GM12878 (cell line): ENCODE measurements around the gene NTRK1. TPM values are rescaled to one million over a fixed set of nuclear protein-coding genes. Genes with fewer than 3 reads are reported as not detected.

ENCODE experiments used
- BHLHE40 ChIP-seq, 2 experiments: fragments of 450-650 bp in 1 of 2; IDR thresholded peaks; 2 replicates each; pipeline ENCODE4 v1.6.1; 2011 to 2017; ENCODE audit warnings: low read depth in 2 of 2, borderline replicate concordance in 1 of 2, improper control_type of control experiment in 1 of 2, low read length in 1 of 2, mild to moderate bottlenecking in 1 of 2
- CBX5 ChIP-seq: sonication (generic); IDR thresholded peaks from 2 replicates; pipeline ENCODE4 v1.6.1; 2016; ENCODE audit warnings: low read depth, moderate library complexity, mild to moderate bottlenecking, inconsistent platforms
- CEBPB ChIP-seq, 2 experiments: fragments of 150-350 bp in 1 of 2; IDR thresholded peaks; 2 replicates each; pipeline ENCODE4 v1.6.1; 2012 to 2014; ENCODE audit warnings: low read depth in 2 of 2, low read length in 2 of 2, borderline replicate concordance in 1 of 2, inconsistent platforms in 1 of 2
- KLF5 ChIP-seq: fragments of 450-650 bp; IDR thresholded peaks from 2 replicates; pipeline ENCODE4 v1.6.1; 2014; ENCODE audit warnings: mild to moderate bottlenecking; ENCODE audit not compliant: partially characterized antibody
- MEF2B ChIP-seq: fragments of 450-650 bp; IDR thresholded peaks from 2 replicates; pipeline ENCODE4 v1.6.1; 2018; ENCODE audit warnings: mild to moderate bottlenecking, moderate library complexity; ENCODE audit not compliant: partially characterized antibody, poor library complexity, severe bottlenecking
- POLR2A ChIP-seq: IDR thresholded peaks from 2 replicates; pipeline ENCODE4 v1.6.1; 2011; ENCODE audit warnings: low read depth, mild to moderate bottlenecking, low read length
- RAD51 ChIP-seq: fragments of 450-650 bp; IDR thresholded peaks from 2 replicates; pipeline ENCODE4 v1.6.1; 2016; ENCODE audit warnings: moderate library complexity, mild to moderate bottlenecking, inconsistent platforms
- RB1 ChIP-seq: fragments of 450-650 bp; formaldehyde crosslinking; IDR thresholded peaks from 2 replicates; pipeline ENCODE4 v1.6.1; 2017; ENCODE audit warnings: mild to moderate bottlenecking, borderline replicate concordance
- RUNX3 ChIP-seq: IDR thresholded peaks from 2 replicates; pipeline ENCODE4 v1.6.1; 2012; ENCODE audit warnings: low read length, inconsistent platforms
- polyA plus RNA-seq, 11 experiments: library from polyadenylated mRNA; depleted of rRNA in 4 of 11; unstranded in 6 of 11; stranded (reverse) in 5 of 11; fragments of >200 nt; fragmentation: Nextera tagmentation in 4 of 11; fragmentation: Illumina TruSeq in 1 of 11; extraction: Ambion mirVana in 4 of 11; extraction: Trizol in 1 of 11; gene quantifications; 1 replicate in 1 of 11; 2 replicates in 10 of 11; pipeline versions ENCODE4 v1.2.1 to v1.2.3, GENCODE V29; 2011 to 2016; ENCODE audit warnings: inconsistent platforms in 2 of 11, missing spikeins in 2 of 11, low read depth in 1 of 11
- total RNA-seq, 4 experiments: library from RNA; depleted of rRNA in 3 of 4; stranded (reverse); fragments of >200 nt in 3 of 4; fragmentation: Illumina TruSeq in 1 of 4; extraction: Trizol in 1 of 4; gene quantifications; 2 replicates each; pipeline versions ENCODE4 v1.2.1 to v1.2.3, GENCODE V29; 2013 to 2021
- TF ChIP-seq, protein P1 (sequence below): IDR thresholded peaks from 2 replicates; pipeline ENCODE4 v1.6.1; 2011; ENCODE audit warnings: mild to moderate bottlenecking, low read depth, low read length, moderate library complexity; ENCODE audit not compliant: insufficient replicate concordance
- TF ChIP-seq, protein P2 (sequence below): fragments of 150-350 bp; IDR thresholded peaks from 2 replicates; pipeline ENCODE4 v1.6.1; 2016; ENCODE audit warnings: low read depth, low read length
- TF ChIP-seq, protein P3 (sequence below), 3 experiments: IDR thresholded peaks in 2 of 3; conservative IDR thresholded peaks in 1 of 3; 2 replicates each; pipeline ENCODE4 v1.5.1; 2011; ENCODE audit warnings: low read depth in 3 of 3, low read length in 3 of 3, mild to moderate bottlenecking in 3 of 3, control low read depth in 2 of 3, moderate library complexity in 2 of 3, inconsistent platforms in 1 of 3, mixed read lengths in 1 of 3; ENCODE audit not compliant: control insufficient read depth in 2 of 3, insufficient read depth in 1 of 3; ENCODE audit errors: extremely low read depth in 1 of 3

Gene NTRK1
- total and polyA plus RNA-seq, 10 of the 15 experiments (the other 5 are each of a cell fraction or from before 2014, with no cell fraction given): 0.10 to 0.56 (median 0.40) TPM; not detected in 7

DNA sequence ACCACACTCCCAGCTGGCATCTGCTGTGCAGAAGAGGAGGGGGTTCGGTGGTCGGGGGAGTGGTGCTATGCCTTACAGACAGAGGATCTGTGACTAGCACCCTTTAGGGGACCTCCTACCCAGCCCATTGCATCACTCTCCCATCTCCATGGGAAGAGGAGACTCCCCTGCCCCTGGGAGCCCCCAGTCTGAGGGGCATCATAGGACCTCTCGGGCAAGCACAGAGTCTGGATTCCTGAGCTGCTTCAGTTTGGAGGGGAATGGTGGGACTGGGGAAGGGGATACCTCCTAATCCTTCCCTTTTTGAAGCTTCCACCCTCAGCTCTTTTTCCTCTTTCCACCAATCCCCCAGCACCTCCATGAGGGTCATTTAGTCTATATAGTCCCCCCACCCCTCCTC is 3.1 kb upstream of the NTRK1 start (continued):
- TF ChIP-seq KLF5 (no peak), RUNX3 (no peak), MEF2B (no peak), RAD51 (no peak), RB1 (no peak), BHLHE40 (IDR thresholded peaks at IDR 0.05; ENCODE audit: borderline replicate concordance in 1 of 2, low read depth in 2 of 2, low read length in 1 of 2) (no peak), CBX5 (no peak), POLR2A (no peak), CEBPB (IDR thresholded peaks at IDR 0.05; ENCODE audit: borderline replicate concordance in 1 of 2, low read depth in 2 of 2, low read length in 2 of 2) (no peak)
- TF ChIP-seq, protein P1, sequence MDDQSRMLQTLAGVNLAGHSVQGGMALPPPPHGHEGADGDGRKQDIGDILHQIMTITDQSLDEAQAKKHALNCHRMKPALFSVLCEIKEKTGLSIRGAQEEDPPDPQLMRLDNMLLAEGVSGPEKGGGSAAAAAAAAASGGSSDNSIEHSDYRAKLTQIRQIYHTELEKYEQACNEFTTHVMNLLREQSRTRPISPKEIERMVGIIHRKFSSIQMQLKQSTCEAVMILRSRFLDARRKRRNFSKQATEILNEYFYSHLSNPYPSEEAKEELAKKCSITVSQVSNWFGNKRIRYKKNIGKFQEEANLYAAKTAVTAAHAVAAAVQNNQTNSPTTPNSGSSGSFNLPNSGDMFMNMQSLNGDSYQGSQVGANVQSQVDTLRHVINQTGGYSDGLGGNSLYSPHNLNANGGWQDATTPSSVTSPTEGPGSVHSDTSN: no peak
- TF ChIP-seq, protein P2, sequence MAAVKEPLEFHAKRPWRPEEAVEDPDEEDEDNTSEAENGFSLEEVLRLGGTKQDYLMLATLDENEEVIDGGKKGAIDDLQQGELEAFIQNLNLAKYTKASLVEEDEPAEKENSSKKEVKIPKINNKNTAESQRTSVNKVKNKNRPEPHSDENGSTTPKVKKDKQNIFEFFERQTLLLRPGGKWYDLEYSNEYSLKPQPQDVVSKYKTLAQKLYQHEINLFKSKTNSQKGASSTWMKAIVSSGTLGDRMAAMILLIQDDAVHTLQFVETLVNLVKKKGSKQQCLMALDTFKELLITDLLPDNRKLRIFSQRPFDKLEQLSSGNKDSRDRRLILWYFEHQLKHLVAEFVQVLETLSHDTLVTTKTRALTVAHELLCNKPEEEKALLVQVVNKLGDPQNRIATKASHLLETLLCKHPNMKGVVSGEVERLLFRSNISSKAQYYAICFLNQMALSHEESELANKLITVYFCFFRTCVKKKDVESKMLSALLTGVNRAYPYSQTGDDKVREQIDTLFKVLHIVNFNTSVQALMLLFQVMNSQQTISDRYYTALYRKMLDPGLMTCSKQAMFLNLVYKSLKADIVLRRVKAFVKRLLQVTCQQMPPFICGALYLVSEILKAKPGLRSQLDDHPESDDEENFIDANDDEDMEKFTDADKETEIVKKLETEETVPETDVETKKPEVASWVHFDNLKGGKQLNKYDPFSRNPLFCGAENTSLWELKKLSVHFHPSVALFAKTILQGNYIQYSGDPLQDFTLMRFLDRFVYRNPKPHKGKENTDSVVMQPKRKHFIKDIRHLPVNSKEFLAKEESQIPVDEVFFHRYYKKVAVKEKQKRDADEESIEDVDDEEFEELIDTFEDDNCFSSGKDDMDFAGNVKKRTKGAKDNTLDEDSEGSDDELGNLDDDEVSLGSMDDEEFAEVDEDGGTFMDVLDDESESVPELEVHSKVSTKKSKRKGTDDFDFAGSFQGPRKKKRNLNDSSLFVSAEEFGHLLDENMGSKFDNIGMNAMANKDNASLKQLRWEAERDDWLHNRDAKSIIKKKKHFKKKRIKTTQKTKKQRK: no peak
- TF ChIP-seq, protein P3, sequence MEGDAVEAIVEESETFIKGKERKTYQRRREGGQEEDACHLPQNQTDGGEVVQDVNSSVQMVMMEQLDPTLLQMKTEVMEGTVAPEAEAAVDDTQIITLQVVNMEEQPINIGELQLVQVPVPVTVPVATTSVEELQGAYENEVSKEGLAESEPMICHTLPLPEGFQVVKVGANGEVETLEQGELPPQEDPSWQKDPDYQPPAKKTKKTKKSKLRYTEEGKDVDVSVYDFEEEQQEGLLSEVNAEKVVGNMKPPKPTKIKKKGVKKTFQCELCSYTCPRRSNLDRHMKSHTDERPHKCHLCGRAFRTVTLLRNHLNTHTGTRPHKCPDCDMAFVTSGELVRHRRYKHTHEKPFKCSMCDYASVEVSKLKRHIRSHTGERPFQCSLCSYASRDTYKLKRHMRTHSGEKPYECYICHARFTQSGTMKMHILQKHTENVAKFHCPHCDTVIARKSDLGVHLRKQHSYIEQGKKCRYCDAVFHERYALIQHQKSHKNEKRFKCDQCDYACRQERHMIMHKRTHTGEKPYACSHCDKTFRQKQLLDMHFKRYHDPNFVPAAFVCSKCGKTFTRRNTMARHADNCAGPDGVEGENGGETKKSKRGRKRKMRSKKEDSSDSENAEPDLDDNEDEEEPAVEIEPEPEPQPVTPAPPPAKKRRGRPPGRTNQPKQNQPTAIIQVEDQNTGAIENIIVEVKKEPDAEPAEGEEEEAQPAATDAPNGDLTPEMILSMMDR (IDR thresholded peaks at IDR 0.05 in 2 of 3, conservative IDR thresholded peaks at IDR 0.05 in 1 of 3; ENCODE audit: control insufficient read depth in 2 of 3, extremely low read depth in 1 of 3, insufficient read depth in 1 of 3, low read depth in 3 of 3, low read length in 3 of 3): no peak
